KMS-11 (cell line): ENCODE measurements around the gene LUZP1.

ENCODE experiments used
- H2AFZ ChIP-seq: fragments of 200-600 bp; sonication (generic); 2 replicates; pipeline ENCODE4 v1.6.1; 2016; ENCODE audit warnings: antibody characterized with exemption, mixed run types, low read depth
- H3K27ac ChIP-seq: fragments of 200-600 bp; sonication (generic); 2 replicates; pipeline ENCODE4 v1.6.1; 2016; ENCODE audit warnings: mild to moderate bottlenecking, mixed run types
- H3K27me3 ChIP-seq: fragments of 200-600 bp; sonication (generic); 2 replicates; pipeline ENCODE4 v1.6.1; 2017; ENCODE audit warnings: mild to moderate bottlenecking, low read depth, mixed run types, moderate library complexity; ENCODE audit not compliant: insufficient read depth
- H3K36me3 ChIP-seq: fragments of 200-600 bp; sonication (generic); 2 replicates; pipeline ENCODE4 v1.6.1; 2017; ENCODE audit warnings: mild to moderate bottlenecking, mixed run types; ENCODE audit not compliant: insufficient read depth
- H3K4me1 ChIP-seq: fragments of 200-600 bp; sonication (generic); 2 replicates; pipeline ENCODE4 v1.6.1; 2016; ENCODE audit warnings: mild to moderate bottlenecking, low read depth, mixed run types; ENCODE audit not compliant: poor library complexity, severe bottlenecking
- H3K4me2 ChIP-seq: fragments of 200-600 bp; sonication (generic); 2 replicates; pipeline ENCODE4 v1.7.0; 2016; ENCODE audit warnings: mild to moderate bottlenecking, mixed run types
- H3K4me3 ChIP-seq: fragments of 200-600 bp; sonication (generic); IDR thresholded peaks from 2 replicates; pipeline ENCODE4 v1.6.1; 2017; ENCODE audit warnings: low read depth, low read length, mixed read lengths; ENCODE audit not compliant: insufficient read depth
- H3K79me2 ChIP-seq: fragments of 200-600 bp; sonication (generic); 2 replicates; pipeline ENCODE4 v1.6.1; 2016; ENCODE audit warnings: low read depth, mixed run types; ENCODE audit not compliant: insufficient read depth
- H3K9ac ChIP-seq: fragments of 200-600 bp; sonication (generic); 2 replicates; pipeline ENCODE4 v1.6.1; 2016; ENCODE audit warnings: mild to moderate bottlenecking, mixed run types
- H4K20me1 ChIP-seq: fragments of 200-600 bp; sonication (generic); 2 replicates; pipeline ENCODE4 v1.6.1; 2016; ENCODE audit warnings: mild to moderate bottlenecking, mixed run types; ENCODE audit not compliant: insufficient read depth
- CTCF ChIP-seq: fragments of 200-600 bp; sonication (generic); conservative IDR thresholded peaks from 2 replicates; pipeline ENCODE4 v1.6.1; 2017; ENCODE audit warnings: low read depth, mild to moderate bottlenecking, antibody characterized with exemption, low read length, moderate library complexity, mixed read lengths

LUZP1 gene

GRCh38 chr1:23092447-23092846, 76.2 kb downstream of the LUZP1 start:
- no peaks in the 10 kb centered on the region for H3K36me3 ChIP-seq
- H3K79me2 ChIP-seq = no peaks in the 10 kb centered on the region
- no peaks in the 10 kb centered on the region for H3K4me1 ChIP-seq
- no peak overlapping the region for H3K9ac ChIP-seq
- no peak overlapping the region for H2AFZ ChIP-seq
- no peak overlapping the region for H3K27ac ChIP-seq
- TF ChIP-seq CTCF = no peak
- no peaks in the 10 kb centered on the region for H3K27me3 ChIP-seq
- H4K20me1 ChIP-seq = no peaks in the 10 kb centered on the region
- no peak overlapping the region for H3K4me3 ChIP-seq
- no peak overlapping the region for H3K4me2 ChIP-seq

- no peak for TF ChIP-seq CTCF
- Histone ChIP-seq H3K4me3 (no peak overlapping the region), H4K20me1 (no peaks in the 10 kb centered on the region), H3K9ac (no peak overlapping the region), H3K4me2 (no peak overlapping the region), H3K4me1 (no peaks in the 10 kb centered on the region), H3K27me3 (no peaks in the 10 kb centered on the region), H3K27ac (no peak overlapping the region), H3K36me3 (no peaks in the 10 kb centered on the region), H3K79me2 (no peaks in the 10 kb centered on the region), H2AFZ (no peak overlapping the region)
These were observed 77.1 kb downstream of the LUZP1 start for GRCh38 chr1:23091545-23091944.

- Histone ChIP-seq H3K4me3 (no peak overlapping the region), H3K9ac (no peak overlapping the region), H3K27me3 (no peaks in the 10 kb centered on the region), H3K79me2 (no peaks in the 10 kb centered on the region), H3K27ac (no peak overlapping the region), H4K20me1 (no peaks in the 10 kb centered on the region), H3K36me3 (no peaks in the 10 kb centered on the region), H3K4me2 (no peak overlapping the region), H2AFZ (no peak overlapping the region), H3K4me1 (no peaks in the 10 kb centered on the region)
- TF ChIP-seq CTCF = no peak
These were observed 78.6 kb downstream of the LUZP1 start for GRCh38 chr1:23090056-23090455.

- no peak overlapping the region for H3K4me3 ChIP-seq
- no peaks in the 10 kb centered on the region for H3K4me1 ChIP-seq
- H3K36me3 ChIP-seq = no peaks in the 10 kb centered on the region
- no peaks in the 10 kb centered on the region for H3K79me2 ChIP-seq
- no peak overlapping the region for H3K4me2 ChIP-seq
- no peak overlapping the region for H2AFZ ChIP-seq
- TF ChIP-seq CTCF = no peak
- H3K9ac ChIP-seq = no peak overlapping the region
- no peaks in the 10 kb centered on the region for H4K20me1 ChIP-seq
- no peak overlapping the region for H3K27ac ChIP-seq
- no peaks in the 10 kb centered on the region for H3K27me3 ChIP-seq
These were observed 80.6 kb downstream of the LUZP1 start for GRCh38 chr1:23088027-23088426.

- Histone ChIP-seq H4K20me1 (no peaks in the 10 kb centered on the region), H3K4me3 (no peak overlapping the region), H2AFZ (no peak overlapping the region), H3K9ac (no peak overlapping the region), H3K79me2 (no peaks in the 10 kb centered on the region), H3K27ac (no peak overlapping the region), H3K36me3 (no peaks in the 10 kb centered on the region), H3K4me1 (no peaks in the 10 kb centered on the region), H3K4me2 (no peak overlapping the region), H3K27me3 (no peaks in the 10 kb centered on the region)
- TF ChIP-seq CTCF = no peak
These were observed 83.0 kb downstream of the LUZP1 start for GRCh38 chr1:23085696-23086095.
